Measurements from ENCODE around the gene HSD3B2. TPM values are rescaled to one million over a fixed set of nuclear protein-coding genes. Genes with fewer than 3 reads are reported as not detected.

The HSD3B2 gene
- total and polyA plus RNA-seq, 2 donors (not counting 3 experiments of a cell fraction or from before 2014, with no cell fraction given): not detected

DNA sequence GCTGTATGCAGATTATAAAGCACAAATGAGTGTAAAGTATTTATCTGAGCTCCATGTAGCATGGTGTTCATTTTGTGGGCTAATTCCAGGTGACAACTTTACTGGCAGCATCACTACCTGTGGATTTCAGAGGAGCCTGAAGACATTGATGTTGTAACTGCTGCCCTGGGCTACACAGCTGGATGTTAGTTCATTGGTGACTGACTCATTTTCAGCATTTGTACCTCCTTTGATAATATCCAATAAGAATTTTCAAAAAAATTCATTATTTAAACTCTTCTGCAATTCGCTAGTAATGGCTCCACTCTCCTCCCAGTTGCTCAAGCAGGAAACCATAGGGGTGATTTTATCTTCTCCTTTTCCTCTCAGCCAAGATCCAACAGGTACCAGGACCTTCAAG lies 54.8 kb downstream of the HSD3B2 start:
- intact Hi-C loops (cut with micrococcal nuclease): no loop called here
- BruUV-seq (replicated peaks): no TSS peak

More for the DNA sequence above, 54.8 kb downstream of the HSD3B2 start:
- FAIRE-seq: no peak
- Histone ChIP-seq H3K9ac (replicated peaks; ENCODE audit: extremely low read depth, insufficient read depth, low read length) (no peak overlapping the region), H3K27ac (ENCODE audit: insufficient read depth, low read depth, low read length) (no peak overlapping the region), H4K20me1 (replicated peaks; ENCODE audit: control insufficient read depth, extremely low read depth, insufficient read depth, low read length) (no peaks in the 10 kb centered on the region), H3K27me3 (ENCODE audit: control insufficient read depth in 2 of 2, insufficient read depth in 2 of 2, low read length in 2 of 2) (no peaks in the 10 kb centered on the region), H3K79me2 (ENCODE audit: control insufficient read depth, insufficient read depth, low read length) (no peaks in the 10 kb centered on the region), H2AFZ (ENCODE audit: low read depth, low read length) (no peak overlapping the region), H3K9me3 (replicated peaks; ENCODE audit: control insufficient read depth, insufficient read depth, low read length) (no peaks in the 10 kb centered on the region), H3K4me2 (ENCODE audit: insufficient read depth, low read length) (no peak overlapping the region), H3K4me3 (replicated peaks in 1 of 3; ENCODE audit: insufficient read depth in 1 of 3, low read depth in 1 of 3, low read length in 3 of 3) (no peak overlapping the region), H3K9me1 (replicated peaks; ENCODE audit: control insufficient read depth, extremely low read depth, insufficient read depth, low read length) (no peaks in the 10 kb centered on the region), H3K4me1 (ENCODE audit: control insufficient read depth, extremely low read depth, insufficient read depth, low read length) (no peaks in the 10 kb centered on the region), H3K36me3 (ENCODE audit: control insufficient read depth in 2 of 2, extremely low read depth in 1 of 2, insufficient read depth in 2 of 2, low read length in 2 of 2) (no peaks in the 10 kb centered on the region)
- DNase-seq (ENCODE audit: low read depth, low spot score): no peak
- CTCF ChIA-PET: no interaction called here
- POLR2A ChIA-PET: no interaction called here
- dilution Hi-C loops (cut with MboI; ENCODE audit: extremely low pct_ligation_motif_present, low sequenced_read_pairs): no loop called here
- TF ChIP-seq POLR2A (IDR thresholded peaks at IDR 0.05; ENCODE audit: low read depth, low read length) (no peak), GATA2 (IDR thresholded peaks at IDR 0.05; ENCODE audit: insufficient read depth, insufficient read length, low read depth, low read length) (no peak), FOS (IDR thresholded peaks at IDR 0.05; ENCODE audit: borderline replicate concordance, insufficient read depth, low read length) (no peak), JUN (IDR thresholded peaks at IDR 0.05; ENCODE audit: borderline replicate concordance, insufficient read depth, insufficient read length, low read depth) (no peak), MYC (IDR thresholded peaks at IDR 0.05; ENCODE audit: low read depth, low read length) (no peak), EZH2 (IDR thresholded peaks at IDR 0.05; ENCODE audit: borderline replicate concordance, low read depth, low read length, severe bottlenecking) (no peak), POLR2AphosphoS5 (IDR thresholded peaks at IDR 0.05; ENCODE audit: insufficient read depth, low read depth, low read length) (no peak)
- TF ChIP-seq, protein P1, sequence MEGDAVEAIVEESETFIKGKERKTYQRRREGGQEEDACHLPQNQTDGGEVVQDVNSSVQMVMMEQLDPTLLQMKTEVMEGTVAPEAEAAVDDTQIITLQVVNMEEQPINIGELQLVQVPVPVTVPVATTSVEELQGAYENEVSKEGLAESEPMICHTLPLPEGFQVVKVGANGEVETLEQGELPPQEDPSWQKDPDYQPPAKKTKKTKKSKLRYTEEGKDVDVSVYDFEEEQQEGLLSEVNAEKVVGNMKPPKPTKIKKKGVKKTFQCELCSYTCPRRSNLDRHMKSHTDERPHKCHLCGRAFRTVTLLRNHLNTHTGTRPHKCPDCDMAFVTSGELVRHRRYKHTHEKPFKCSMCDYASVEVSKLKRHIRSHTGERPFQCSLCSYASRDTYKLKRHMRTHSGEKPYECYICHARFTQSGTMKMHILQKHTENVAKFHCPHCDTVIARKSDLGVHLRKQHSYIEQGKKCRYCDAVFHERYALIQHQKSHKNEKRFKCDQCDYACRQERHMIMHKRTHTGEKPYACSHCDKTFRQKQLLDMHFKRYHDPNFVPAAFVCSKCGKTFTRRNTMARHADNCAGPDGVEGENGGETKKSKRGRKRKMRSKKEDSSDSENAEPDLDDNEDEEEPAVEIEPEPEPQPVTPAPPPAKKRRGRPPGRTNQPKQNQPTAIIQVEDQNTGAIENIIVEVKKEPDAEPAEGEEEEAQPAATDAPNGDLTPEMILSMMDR (IDR thresholded peaks at IDR 0.05; ENCODE audit: extremely low read depth in 1 of 2, insufficient read depth in 1 of 2, low read depth in 1 of 2, low read length in 2 of 2): no peak
- TF ChIP-seq, protein P2, sequence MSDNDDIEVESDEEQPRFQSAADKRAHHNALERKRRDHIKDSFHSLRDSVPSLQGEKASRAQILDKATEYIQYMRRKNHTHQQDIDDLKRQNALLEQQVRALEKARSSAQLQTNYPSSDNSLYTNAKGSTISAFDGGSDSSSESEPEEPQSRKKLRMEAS (IDR thresholded peaks at IDR 0.05; ENCODE audit: insufficient read depth, insufficient read length): no peak

Measured in endothelial cell of umbilical vein (primary cell).